Breast epithelium (tissue), 3 donors: Measurements from ENCODE around the gene GNG12.

Experiments
- CTCF ChIP-seq, 3 donors: fragments of 450-650 bp; IDR thresholded peaks; one replicate each; pipeline ENCODE4 v1.5.1; 2016 to 2017; ENCODE audit warnings: antibody characterized with exemption in 3 of 3, mild to moderate bottlenecking in 3 of 3, moderate library complexity in 3 of 3
- POLR2A ChIP-seq: fragments of 450-650 bp; IDR thresholded peaks from one replicate; pipeline ENCODE4 v1.6.1; 2016; ENCODE audit warnings: antibody characterized with exemption, mild to moderate bottlenecking, moderate library complexity
- POLR2AphosphoS5 ChIP-seq, 3 donors: sonication (generic); formaldehyde crosslinking; IDR thresholded peaks; one replicate each; pipeline ENCODE4 v1.6.1; 2017; ENCODE audit warnings: antibody characterized with exemption in 3 of 3

DNA sequence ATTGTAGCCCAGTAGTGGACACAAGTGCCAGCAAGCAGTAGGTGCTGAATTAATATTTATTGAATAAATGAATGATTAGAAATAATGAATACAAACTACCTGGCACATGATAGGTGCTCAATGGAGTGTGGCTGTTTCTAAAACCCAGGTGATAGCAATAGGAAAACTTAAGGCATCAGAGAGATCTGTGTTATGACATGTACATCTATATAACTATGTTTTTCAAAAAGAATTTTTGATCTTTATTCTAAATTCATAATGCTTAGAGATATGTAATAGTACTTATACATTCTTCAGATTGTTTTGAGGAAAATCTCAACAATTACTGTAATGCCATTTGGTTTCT, 143.3 kb downstream of the GNG12 start:
- TF ChIP-seq CTCF (IDR thresholded peaks at IDR 0.05) = no peak
- TF ChIP-seq POLR2A = no peak
- no peak for TF ChIP-seq POLR2AphosphoS5 (IDR thresholded peaks at IDR 0.05)
